Glutamatergic neuron (in vitro differentiated cells): Measurements from ENCODE around the gene CAMSAP2. TPM values are rescaled to one million over a fixed set of nuclear protein-coding genes. Genes with fewer than 3 reads are reported as not detected.
"Not testable (repeated sequence)": the region's sequence is repeated elsewhere in the genome, so short reads cannot be mapped to it uniquely, and the experiment has no call there.

Source experiments
- DNase-seq: peaks from one replicate; pipeline ENCODE4 v3.0.0; 2022
- H3K27ac Mint-ChIP-seq: one replicate; pipeline ENCODE4 v1.8.0; 2020; ENCODE audit warnings: mild to moderate bottlenecking, mixed read lengths, inconsistent platforms; ENCODE audit not compliant: unreplicated experiment
- H3K27me3 Mint-ChIP-seq: one replicate; pipeline ENCODE4 v1.8.0; 2020; ENCODE audit warnings: mild to moderate bottlenecking, moderate library complexity, mixed read lengths, inconsistent platforms; ENCODE audit not compliant: unreplicated experiment
- H3K36me3 Mint-ChIP-seq: one replicate; pipeline ENCODE4 v1.8.0; 2020; ENCODE audit warnings: mild to moderate bottlenecking, mixed read lengths, inconsistent platforms; ENCODE audit not compliant: unreplicated experiment
- H3K4me1 Mint-ChIP-seq: one replicate; pipeline ENCODE4 v1.8.0; 2020; ENCODE audit warnings: mild to moderate bottlenecking, low read depth, mixed read lengths, inconsistent platforms; ENCODE audit not compliant: unreplicated experiment
- H3K4me3 Mint-ChIP-seq: one replicate; pipeline ENCODE4 v1.8.0; 2020; ENCODE audit warnings: mild to moderate bottlenecking, mixed read lengths, inconsistent platforms; ENCODE audit not compliant: unreplicated experiment
- H3K9me3 Mint-ChIP-seq: one replicate; pipeline ENCODE4 v1.8.0; 2020; ENCODE audit warnings: mild to moderate bottlenecking, moderate library complexity, mixed read lengths, inconsistent platforms; ENCODE audit not compliant: unreplicated experiment
- CTCF ChIP-seq: fragments of 200-600 bp; sonication (generic); IDR thresholded peaks from one replicate; pipeline ENCODE4 v1.5.0; 2021; ENCODE audit not compliant: partially characterized antibody, unreplicated experiment
- total RNA-seq: library from RNA; stranded (reverse); fragmentation: NEBNext Ultra II Directional; extraction: Animal tissue kit (Norgen Biotek cat#: 25700); gene quantifications from one replicate; pipeline ENCODE4 v1.2.1, GENCODE V29; 2021; ENCODE audit not compliant: unreplicated experiment

Gene CAMSAP2
- total RNA-seq, 1 donor from 2014 or later: 51.1 TPM

GRCh38 chr1:200811704-200812103 lies 73.0 kb downstream of the CAMSAP2 start:
- peaks cover 8% of the 10 kb centered on the region for H3K36me3 Mint-ChIP-seq
- no peak for DNase-seq
- H3K27me3 Mint-ChIP-seq: no peaks in the 10 kb centered on the region
- no peak overlapping the region for H3K4me3 Mint-ChIP-seq
- TF ChIP-seq CTCF: no peak
- no peaks in the 10 kb centered on the region for H3K4me1 Mint-ChIP-seq
- no peaks in the 10 kb centered on the region for H3K9me3 Mint-ChIP-seq
- no peak overlapping the region for H3K27ac Mint-ChIP-seq

- H3K4me3 Mint-ChIP-seq, H3K36me3 Mint-ChIP-seq, H3K4me1 Mint-ChIP-seq, DNase-seq, H3K27me3 Mint-ChIP-seq, H3K9me3 Mint-ChIP-seq, H3K27ac Mint-ChIP-seq: not testable (repeated sequence)
These were observed 78.0 kb downstream of the CAMSAP2 start for GRCh38 chr1:200816624-200817224.

- Mint-ChIP-seq H3K36me3 (no peaks in the 10 kb centered on the region), H3K4me3 (no peak overlapping the region), H3K27ac (no peak overlapping the region), H3K27me3 (no peaks in the 10 kb centered on the region), H3K4me1 (no peaks in the 10 kb centered on the region), H3K9me3 (no peaks in the 10 kb centered on the region)
- no peak for TF ChIP-seq CTCF
- no peak for DNase-seq
These were observed 79.6 kb downstream of the CAMSAP2 start for GRCh38 chr1:200818248-200818647.

GRCh38 chr1:200819726-200820125 lies 81.0 kb downstream of the CAMSAP2 start:
- H3K9me3 Mint-ChIP-seq: no peaks in the 10 kb centered on the region
- H3K27me3 Mint-ChIP-seq: no peaks in the 10 kb centered on the region
- no peaks in the 10 kb centered on the region for H3K36me3 Mint-ChIP-seq
- DNase-seq: no peak
- H3K4me1 Mint-ChIP-seq: no peaks in the 10 kb centered on the region
- no peak for TF ChIP-seq CTCF
- H3K4me3 Mint-ChIP-seq: no peak overlapping the region
- no peak overlapping the region for H3K27ac Mint-ChIP-seq

- peaks cover under 1% of the 10 kb centered on the region for H3K36me3 Mint-ChIP-seq
- H3K9me3 Mint-ChIP-seq: no peaks in the 10 kb centered on the region
- H3K27me3 Mint-ChIP-seq: no peaks in the 10 kb centered on the region
- no peak for TF ChIP-seq CTCF
- H3K27ac Mint-ChIP-seq: no peak overlapping the region
- H3K4me1 Mint-ChIP-seq: peaks cover 11% of the 10 kb centered on the region
- H3K4me3 Mint-ChIP-seq: no peak overlapping the region
- no peak for DNase-seq
These were observed 92.4 kb downstream of the CAMSAP2 start for GRCh38 chr1:200831091-200831490.
